Tibial nerve (tissue), 4 donors: ENCODE data around the gene ZNF407. TPM values are rescaled to one million over a fixed set of nuclear protein-coding genes. Genes with fewer than 3 reads are reported as not detected.

ENCODE experiments used
- DNase-seq, 2 donors: peaks; one replicate each; pipeline ENCODE4 v3.0.0-alpha.2; 2019; ENCODE audit warnings: low spot score in 2 of 2
- H3K27ac ChIP-seq, 4 donors: fragments of 200-600 bp; sonication (generic) in 3 of 4; one replicate each; pipeline ENCODE4 v1.5.1; 2017 to 2019; ENCODE audit warnings: mild to moderate bottlenecking in 1 of 4
- H3K27me3 ChIP-seq, 2 donors: fragments of 200-600 bp; sonication (generic) in 1 of 2; one replicate each; pipeline versions ENCODE4 v1.5.1 to v1.6.0; 2017 to 2019
- H3K36me3 ChIP-seq, 3 donors: fragments of 200-600 bp; sonication (generic); one replicate each; pipeline ENCODE4 v1.5.1; 2018 to 2019
- H3K4me1 ChIP-seq, 4 donors: fragments of 200-600 bp; sonication (generic) in 3 of 4; one replicate each; pipeline ENCODE4 v1.5.1; 2017 to 2019
- H3K4me3 ChIP-seq, 4 donors: fragments of 200-600 bp; sonication (generic) in 3 of 4; one replicate each; pipeline ENCODE4 v1.5.1; 2017 to 2019; ENCODE audit warnings: mild to moderate bottlenecking in 1 of 4, moderate library complexity in 1 of 4
- H3K9me3 ChIP-seq, 4 donors: fragments of 200-600 bp; sonication (generic) in 3 of 4; one replicate each; pipeline ENCODE4 v1.5.1; 2017 to 2019
- EP300 ChIP-seq, 2 donors: sonication (generic); formaldehyde crosslinking; IDR thresholded peaks; one replicate each; pipeline ENCODE4 v1.6.1; 2017; ENCODE audit warnings: antibody characterized with exemption in 2 of 2, mild to moderate bottlenecking in 1 of 2
- POLR2A ChIP-seq, 2 donors: fragments of 450-650 bp; IDR thresholded peaks; one replicate each; pipeline ENCODE4 v1.6.1; 2017; ENCODE audit warnings: antibody characterized with exemption in 2 of 2, mild to moderate bottlenecking in 2 of 2, moderate library complexity in 2 of 2
- WGBS, 2 donors: methylation state at CpG; one replicate each; pipeline ENCODE4 v1.1.5; 2018; 5-methylcytosine and 5-hydroxymethylcytosine counted together
- total RNA-seq, 4 donors: library from RNA; depleted of rRNA; stranded (reverse); fragments of >200 nt; gene quantifications; one replicate each; pipeline ENCODE4 v1.1.0, GENCODE V29; 2016
- TF ChIP-seq, protein P1 (sequence below), 5 experiments: fragments of 200-600 bp in 3 of 5; fragments of 450-650 bp in 2 of 5; sonication (generic) in 3 of 5; IDR thresholded peaks; one replicate each; pipeline ENCODE4 v1.5.1; 2016 to 2019; ENCODE audit warnings: antibody characterized with exemption in 5 of 5, mild to moderate bottlenecking in 3 of 5, moderate library complexity in 2 of 5

Gene ZNF407
- total RNA-seq, 4 donors from 2014 or later = 18.6 to 22.8 (median 19.6) TPM

- WGBS, 2 donors = 74 to 88% methylated on average over 1 of the region's 1 CpG
- Histone ChIP-seq H3K4me3 (no peak overlapping the region), H3K27ac (no peak overlapping the region), H3K4me1 (peaks cover 0 to 21% (median 0%) of the 10 kb centered on the region in 4 donors), H3K9me3 (no peaks in the 10 kb centered on the region), H3K27me3 (no peaks in the 10 kb centered on the region), H3K36me3 (no peaks in the 10 kb centered on the region)
- no peak for DNase-seq
- TF ChIP-seq EP300 (IDR thresholded peaks at IDR 0.05) (no peak), POLR2A (IDR thresholded peaks at IDR 0.05) (no peak)
- TF ChIP-seq, protein P1, sequence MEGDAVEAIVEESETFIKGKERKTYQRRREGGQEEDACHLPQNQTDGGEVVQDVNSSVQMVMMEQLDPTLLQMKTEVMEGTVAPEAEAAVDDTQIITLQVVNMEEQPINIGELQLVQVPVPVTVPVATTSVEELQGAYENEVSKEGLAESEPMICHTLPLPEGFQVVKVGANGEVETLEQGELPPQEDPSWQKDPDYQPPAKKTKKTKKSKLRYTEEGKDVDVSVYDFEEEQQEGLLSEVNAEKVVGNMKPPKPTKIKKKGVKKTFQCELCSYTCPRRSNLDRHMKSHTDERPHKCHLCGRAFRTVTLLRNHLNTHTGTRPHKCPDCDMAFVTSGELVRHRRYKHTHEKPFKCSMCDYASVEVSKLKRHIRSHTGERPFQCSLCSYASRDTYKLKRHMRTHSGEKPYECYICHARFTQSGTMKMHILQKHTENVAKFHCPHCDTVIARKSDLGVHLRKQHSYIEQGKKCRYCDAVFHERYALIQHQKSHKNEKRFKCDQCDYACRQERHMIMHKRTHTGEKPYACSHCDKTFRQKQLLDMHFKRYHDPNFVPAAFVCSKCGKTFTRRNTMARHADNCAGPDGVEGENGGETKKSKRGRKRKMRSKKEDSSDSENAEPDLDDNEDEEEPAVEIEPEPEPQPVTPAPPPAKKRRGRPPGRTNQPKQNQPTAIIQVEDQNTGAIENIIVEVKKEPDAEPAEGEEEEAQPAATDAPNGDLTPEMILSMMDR (IDR thresholded peaks at IDR 0.05) = no peak
Measured at GRCh38 chr18:74610860-74611259, 13.2 kb downstream of the ZNF407 start.

DNA sequence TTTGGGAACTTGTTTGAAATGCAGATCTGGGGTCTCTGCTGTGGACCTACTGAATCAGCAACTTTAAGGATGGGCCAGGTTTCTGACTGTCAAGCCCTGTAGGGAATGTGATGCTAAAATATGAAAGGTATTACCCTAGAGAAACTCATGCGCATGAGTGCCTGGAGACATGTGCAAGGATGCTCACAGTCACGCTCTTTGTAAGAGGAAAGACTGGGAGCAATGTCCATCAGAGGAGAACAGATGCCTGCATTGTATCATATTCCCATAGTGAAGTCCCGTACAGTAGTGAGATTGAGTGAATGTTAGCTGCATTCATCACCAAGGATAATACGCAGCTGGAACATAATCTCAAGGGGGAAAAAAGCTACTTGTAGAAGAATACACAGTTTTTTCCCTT, 14.1 kb downstream of the ZNF407 start:
- H3K27ac ChIP-seq = no peak overlapping the region
- 25 to 65% methylated on average over 4 of the region's 4 CpGs for WGBS, 2 donors
- DNase-seq = no peak
- no peaks in the 10 kb centered on the region for H3K9me3 ChIP-seq
- no peak overlapping the region for H3K4me3 ChIP-seq
- TF ChIP-seq EP300 (IDR thresholded peaks at IDR 0.05) (no peak), POLR2A (IDR thresholded peaks at IDR 0.05) (no peak)
- TF ChIP-seq, protein P1 (IDR thresholded peaks at IDR 0.05) = no peak
- H3K36me3 ChIP-seq = no peaks in the 10 kb centered on the region
- no peaks in the 10 kb centered on the region for H3K27me3 ChIP-seq
- H3K4me1 ChIP-seq = peaks cover 0 to 21% (median 0%) of the 10 kb centered on the region in 4 donors

- no peak overlapping the region for H3K27ac ChIP-seq
- H3K4me3 ChIP-seq = no peak overlapping the region
- TF ChIP-seq EP300 (IDR thresholded peaks at IDR 0.05) = no peak
- TF ChIP-seq, protein P1 (IDR thresholded peaks at IDR 0.05) = no peak
- no peak for TF ChIP-seq POLR2A (IDR thresholded peaks at IDR 0.05)
- WGBS, 2 donors = 52 to 53% methylated on average over 1 of the region's 1 CpG
- peaks cover 0 to 21% (median 0%) of the 10 kb centered on the region in 4 donors for H3K4me1 ChIP-seq
- no peaks in the 10 kb centered on the region for H3K27me3 ChIP-seq
- no peak for DNase-seq
- no peaks in the 10 kb centered on the region for H3K36me3 ChIP-seq
- H3K9me3 ChIP-seq = no peaks in the 10 kb centered on the region
Measured at GRCh38 chr18:74613381-74613780, 15.7 kb downstream of the ZNF407 start.

DNA sequence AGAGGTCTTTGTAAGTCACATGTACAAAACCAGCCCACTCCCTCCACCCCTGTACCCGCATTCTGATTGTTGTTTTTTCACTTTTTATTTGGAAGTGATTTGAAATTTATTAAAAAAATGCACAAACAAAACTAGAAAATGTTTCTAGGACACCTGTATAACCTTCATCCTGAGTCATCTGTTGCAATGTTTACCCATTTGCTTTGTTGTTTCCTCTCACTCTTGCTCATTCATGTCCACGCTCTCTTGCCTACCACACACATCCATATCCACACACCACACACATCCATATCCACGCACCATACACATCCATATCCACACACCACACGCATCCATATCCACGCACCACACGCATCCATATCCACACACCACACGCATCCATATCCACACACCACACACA, 18.8 kb downstream of the ZNF407 start:
- Histone ChIP-seq H3K9me3 (no peaks in the 10 kb centered on the region), H3K4me1 (peaks cover 0 to 19% (median 0%) of the 10 kb centered on the region in 4 donors), H3K36me3 (no peaks in the 10 kb centered on the region), H3K27ac (no peak overlapping the region), H3K4me3 (no peak overlapping the region), H3K27me3 (no peaks in the 10 kb centered on the region)
- TF ChIP-seq EP300 (IDR thresholded peaks at IDR 0.05) (no peak), POLR2A (IDR thresholded peaks at IDR 0.05) (no peak)
- TF ChIP-seq, protein P1 (IDR thresholded peaks at IDR 0.05) = no peak
- no peak for DNase-seq
- 69 to 76% methylated on average over 7 of the region's 7 CpGs for WGBS, 2 donors

DNA sequence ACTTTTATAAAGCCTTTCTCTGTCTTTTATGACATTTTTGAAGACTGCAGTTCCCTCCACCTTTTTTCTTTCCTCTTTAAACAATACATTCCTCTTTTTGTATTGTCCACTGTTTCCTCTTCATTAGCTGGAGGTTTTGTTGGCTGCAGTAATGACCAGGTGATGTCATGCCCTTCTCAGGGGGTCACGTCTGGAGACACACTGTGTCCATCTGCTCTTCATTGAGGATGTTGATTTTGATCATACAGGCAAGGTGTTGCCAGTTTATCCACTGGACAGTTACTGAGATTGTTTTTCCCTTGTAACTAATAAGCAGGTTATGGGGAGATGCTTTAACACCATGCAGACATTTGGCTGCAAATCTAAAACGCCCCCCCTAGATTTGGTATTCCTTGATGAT, 19.8 kb downstream of the ZNF407 start:
- TF ChIP-seq EP300 (IDR thresholded peaks at IDR 0.05) (no peak), POLR2A (IDR thresholded peaks at IDR 0.05) (no peak)
- TF ChIP-seq, protein P1 (IDR thresholded peaks at IDR 0.05) = no peak
- Histone ChIP-seq H3K9me3 (no peaks in the 10 kb centered on the region), H3K36me3 (no peaks in the 10 kb centered on the region), H3K4me1 (peaks cover 0 to 16% (median 0%) of the 10 kb centered on the region in 4 donors), H3K4me3 (no peak overlapping the region), H3K27ac (no peak overlapping the region), H3K27me3 (no peaks in the 10 kb centered on the region)
- 68 to 70% methylated on average over 2 of the region's 2 CpGs for WGBS, 2 donors
- DNase-seq = no peak
